Fibroblast of skin of back (primary cell): ENCODE measurements around the gene ZNF175.
A peak's percentile ranks its signal among the peaks of the same experiment; 100 is the strongest.

Source experiments
- DNase-seq: peaks from one replicate; pipeline ENCODE4 v3.0.0-alpha.2; 2013

Gene ZNF175

DNA sequence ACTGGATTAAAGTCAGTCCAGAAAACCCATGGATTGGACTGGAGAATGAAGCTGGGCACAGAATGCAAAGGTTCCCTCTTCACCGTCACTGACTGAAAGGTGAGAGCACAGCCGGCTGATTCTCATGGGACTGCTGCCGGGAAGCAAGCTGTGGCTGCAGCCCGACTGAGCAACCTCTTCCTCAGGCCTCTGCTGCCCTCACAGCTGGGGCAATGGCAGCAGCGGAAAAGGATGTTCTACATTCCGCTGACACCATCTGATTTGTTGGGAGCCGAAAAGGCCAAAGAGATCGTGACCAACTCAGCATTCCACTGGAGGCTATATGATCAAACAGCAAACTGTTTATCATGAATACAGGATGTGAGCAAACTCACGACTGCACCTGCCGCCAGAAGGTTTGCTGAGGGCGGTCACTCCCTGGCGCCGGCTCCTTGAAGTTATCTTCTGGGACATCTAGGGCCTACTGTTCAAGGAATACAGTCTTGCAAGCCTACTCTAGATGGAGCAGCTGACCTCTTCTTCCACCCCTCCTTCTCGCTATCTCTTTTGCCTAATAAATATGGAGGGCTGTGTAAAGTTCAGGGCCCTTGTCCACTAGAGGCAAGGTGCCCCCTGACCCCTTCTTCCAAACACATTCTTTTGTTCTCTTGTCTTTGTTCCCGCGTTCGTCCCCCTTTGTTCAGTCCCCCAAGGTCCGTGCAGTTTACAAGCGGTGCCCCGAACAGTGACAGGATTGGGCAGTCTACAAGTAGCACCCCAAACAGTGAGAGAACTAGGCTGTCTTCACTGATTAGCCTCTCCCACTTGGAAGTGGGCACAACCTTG, 20.0 kb upstream of the ZNF175 start:
- no peak for DNase-seq

- no peak for DNase-seq
Observed at GRCh38 chr19:51551673-51552432, 19.2 kb upstream of the ZNF175 start.

GRCh38 chr19:51552608-51552995, 18.5 kb upstream of the ZNF175 start:
- no peak for DNase-seq

- DNase-seq = peak; percentile 60
Observed at GRCh38 chr19:51552996-51553725, 17.9 kb upstream of the ZNF175 start.

- DNase-seq = no peak
Observed at GRCh38 chr19:51559240-51559639, 11.8 kb upstream of the ZNF175 start.

DNA sequence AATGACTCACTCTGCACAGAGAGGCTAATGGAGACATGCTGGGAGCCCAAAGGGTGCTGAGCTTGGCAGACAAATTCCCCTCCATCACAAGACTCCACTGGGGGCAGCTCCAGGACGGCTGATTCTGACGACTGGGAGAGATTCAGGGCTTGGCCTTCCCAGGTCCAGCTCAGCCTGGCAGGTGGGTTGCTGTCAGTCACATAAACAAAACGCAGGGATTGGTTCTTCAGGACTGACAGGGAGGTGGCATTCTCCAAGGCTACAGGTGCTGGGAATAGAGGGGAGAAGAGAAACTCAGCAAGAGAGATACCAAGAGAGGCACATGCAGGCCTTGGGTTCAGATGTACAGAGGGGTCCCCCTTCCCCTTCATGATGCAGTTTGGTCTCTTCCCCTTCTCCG, 10.7 kb upstream of the ZNF175 start:
- no peak for DNase-seq

GRCh38 chr19:51564791-51565190, 6.3 kb upstream of the ZNF175 start:
- no peak for DNase-seq

GRCh38 chr19:51565583-51565982, 5.5 kb upstream of the ZNF175 start:
- DNase-seq = no peak

DNA sequence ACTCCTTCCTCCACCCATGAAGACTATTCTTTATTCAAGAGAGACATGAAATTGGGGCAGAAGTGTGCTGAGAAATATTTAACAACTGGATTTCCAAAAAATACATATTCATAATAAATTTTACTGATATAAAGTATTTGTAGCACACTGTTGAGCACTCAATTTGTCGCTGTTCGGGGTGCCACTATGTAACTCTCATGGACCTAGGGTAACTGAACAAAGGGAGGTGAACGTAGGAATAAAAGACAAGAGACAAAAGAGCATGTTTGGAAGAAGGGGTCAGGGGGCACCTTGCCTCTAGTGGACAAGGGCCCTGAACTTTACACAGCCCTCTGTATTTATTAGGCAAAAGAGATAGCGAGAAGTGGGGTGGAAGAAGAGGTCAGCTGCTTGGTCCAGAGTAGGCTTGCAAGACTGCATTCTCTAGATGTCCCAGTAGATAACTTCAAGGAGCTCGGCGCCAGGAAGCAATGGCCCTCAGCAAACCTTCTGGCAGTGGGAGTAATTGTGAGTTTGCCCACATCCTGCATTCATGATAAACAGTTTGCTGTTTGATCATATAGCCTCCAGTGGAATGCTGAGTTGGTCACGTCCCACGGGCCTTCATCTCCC, 4.5 kb upstream of the ZNF175 start:
- DNase-seq = no peak

- no peak for DNase-seq
Observed at GRCh38 chr19:51567583-51567982, 3.5 kb upstream of the ZNF175 start.

DNA sequence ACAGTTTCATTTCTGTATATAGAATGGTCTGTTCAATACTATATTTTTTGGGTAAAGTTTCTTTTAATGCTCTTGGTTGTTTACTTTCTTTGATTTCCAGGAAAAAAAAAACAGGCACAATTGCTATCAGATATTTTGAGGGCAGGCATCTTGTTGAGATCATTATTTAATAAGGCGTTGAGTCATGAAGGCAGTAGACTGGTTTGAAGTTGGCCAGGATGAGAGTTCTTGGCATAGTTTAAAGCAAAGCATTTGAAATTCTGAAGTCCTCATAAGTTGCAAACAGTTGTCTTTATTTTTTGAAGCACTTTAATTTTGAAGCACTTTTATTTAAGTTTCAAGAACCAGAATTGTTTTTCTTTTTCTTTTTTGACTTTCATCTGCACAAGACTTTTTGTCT, 2.6 kb upstream of the ZNF175 start:
- DNase-seq = no peak

DNA sequence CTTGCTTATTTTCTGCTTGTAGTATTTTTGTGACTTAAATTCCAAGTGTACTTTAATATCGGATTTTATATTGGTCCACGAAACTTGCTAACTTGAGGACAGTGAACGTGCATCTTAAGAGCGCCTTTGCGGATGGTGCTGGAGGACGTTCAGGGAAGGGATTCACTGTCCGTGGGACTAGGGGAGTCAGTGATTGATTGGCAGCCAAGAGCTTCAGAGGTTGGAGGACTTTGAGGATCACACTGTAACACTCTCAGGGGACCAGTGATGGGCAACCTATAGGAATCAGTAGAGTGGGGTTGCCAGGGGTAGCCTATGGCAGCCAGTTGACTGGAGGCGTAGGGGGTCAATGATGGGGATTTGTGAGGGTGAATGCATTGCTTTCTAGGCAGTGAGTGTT, 516 bp downstream of the ZNF175 start:
- no peak for DNase-seq

DNA sequence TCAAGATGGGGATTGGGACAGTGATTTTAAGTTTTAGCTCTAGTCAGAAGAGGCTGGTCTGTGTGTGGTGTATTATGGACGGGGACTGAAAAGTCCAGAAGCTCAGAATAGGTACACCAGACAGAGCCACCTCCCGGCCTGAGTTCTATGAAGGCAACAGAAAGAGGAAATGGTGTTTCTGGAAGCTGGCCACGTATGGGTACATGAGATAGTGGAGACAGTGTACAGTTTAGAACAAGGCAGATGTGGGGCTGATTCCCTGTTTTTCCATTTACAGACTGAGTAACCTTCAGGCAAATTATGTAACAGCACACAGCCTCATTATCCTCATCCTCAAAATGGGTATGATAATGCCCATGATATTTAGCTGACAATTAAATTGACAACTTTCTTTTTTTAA, 1.3 kb downstream of the ZNF175 start:
- no peak for DNase-seq

GRCh38 chr19:51572908-51573307, 1.8 kb downstream of the ZNF175 start:
- peak; percentile 69 for DNase-seq

DNA sequence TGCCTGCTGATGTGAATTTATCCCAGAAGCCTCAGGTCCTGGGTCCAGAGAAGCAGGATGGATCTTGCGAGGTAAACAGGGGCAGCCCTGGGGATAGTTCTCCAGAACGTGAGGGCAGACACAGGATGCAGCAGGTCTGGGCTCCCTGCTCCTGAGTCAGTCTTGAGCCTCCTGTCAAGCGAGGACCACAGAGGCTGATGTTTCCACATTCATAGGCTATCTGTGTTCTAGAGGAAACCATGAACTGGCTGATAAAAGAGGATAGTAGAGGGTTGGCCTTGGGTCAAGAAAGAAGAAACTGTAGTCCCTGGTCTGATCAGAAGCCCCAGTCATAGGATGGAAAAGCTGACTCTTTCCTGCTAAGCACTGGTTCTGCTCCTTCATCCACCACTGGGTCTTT, 2.2 kb downstream of the ZNF175 start:
- DNase-seq = no peak

DNA sequence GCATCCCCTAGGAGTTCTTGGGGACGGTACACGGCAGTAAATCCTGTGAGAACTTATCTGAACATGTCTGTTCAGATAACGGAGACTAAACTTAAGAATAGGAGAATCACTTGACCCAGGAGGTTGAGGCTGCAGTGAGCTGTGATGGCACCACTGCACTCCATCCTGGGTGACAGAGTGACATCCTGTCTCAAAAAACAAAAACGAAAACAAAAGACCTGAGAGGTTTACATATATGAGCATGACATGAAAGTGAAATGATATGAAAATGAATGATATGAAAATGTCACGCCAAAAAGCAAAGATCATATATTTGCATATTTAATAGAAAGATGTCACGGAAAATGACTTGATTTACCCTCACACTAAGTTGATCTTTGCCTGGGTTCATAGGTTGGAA, 5.8 kb downstream of the ZNF175 start:
- no peak for DNase-seq

- no peak for DNase-seq
Observed at GRCh38 chr19:51586103-51586728, 15.1 kb downstream of the ZNF175 start.

- DNase-seq = no peak
Observed at GRCh38 chr19:51586799-51587198, 15.7 kb downstream of the ZNF175 start.

DNA sequence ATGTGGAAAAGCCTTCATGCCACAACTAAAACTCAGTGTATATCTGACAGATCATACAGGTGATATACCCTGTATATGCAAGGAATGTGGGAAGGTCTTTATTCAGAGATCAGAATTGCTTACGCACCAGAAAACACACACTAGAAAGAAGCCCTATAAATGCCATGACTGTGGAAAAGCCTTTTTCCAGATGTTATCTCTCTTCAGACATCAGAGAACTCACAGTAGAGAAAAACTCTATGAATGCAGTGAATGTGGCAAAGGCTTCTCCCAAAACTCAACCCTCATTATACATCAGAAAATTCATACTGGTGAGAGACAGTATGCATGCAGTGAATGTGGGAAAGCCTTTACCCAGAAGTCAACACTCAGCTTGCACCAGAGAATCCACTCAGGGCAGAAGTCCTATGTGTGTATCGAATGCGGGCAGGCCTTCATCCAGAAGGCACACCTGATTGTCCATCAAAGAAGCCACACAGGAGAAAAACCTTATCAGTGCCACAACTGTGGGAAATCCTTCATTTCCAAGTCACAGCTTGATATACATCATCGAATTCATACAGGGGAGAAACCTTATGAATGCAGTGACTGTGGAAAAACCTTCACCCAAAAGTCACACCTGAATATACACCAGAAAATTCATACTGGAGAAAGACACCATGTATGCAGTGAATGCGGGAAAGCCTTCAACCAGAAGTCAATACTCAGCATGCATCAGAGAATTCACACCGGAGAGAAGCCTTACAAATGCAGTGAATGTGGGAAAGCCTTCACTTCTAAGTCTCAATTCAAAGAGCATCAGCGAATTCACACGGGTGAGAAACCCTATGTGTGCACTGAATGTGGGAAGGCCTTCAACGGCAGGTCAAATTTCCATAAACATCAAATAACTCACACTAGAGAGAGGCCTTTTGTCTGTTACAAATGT, 16.4 kb downstream of the ZNF175 start:
- no peak for DNase-seq

GRCh38 chr19:51589511-51589910, 18.4 kb downstream of the ZNF175 start:
- DNase-seq = no peak

DNA sequence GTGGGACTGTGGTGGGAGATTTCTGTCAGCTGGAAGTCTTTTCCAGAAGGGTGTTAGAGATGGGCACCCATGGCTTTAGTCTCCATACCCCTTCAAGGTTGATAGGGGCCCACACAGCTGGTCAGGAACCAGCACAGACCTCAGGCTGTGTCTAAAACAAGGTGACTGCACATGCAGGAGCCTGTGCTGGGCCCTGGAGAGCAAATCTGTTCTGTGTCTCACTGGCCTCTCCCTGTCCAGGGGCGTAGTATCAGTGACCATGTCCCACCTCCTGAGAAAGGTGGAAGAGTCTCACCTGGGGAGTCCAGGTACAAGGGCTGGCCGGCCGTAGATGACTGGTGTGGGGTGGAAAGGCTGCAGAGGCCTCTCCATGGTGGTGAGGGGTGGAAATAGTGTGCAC, 19.4 kb downstream of the ZNF175 start:
- no peak for DNase-seq
